GM12878 (cell line): ENCODE measurements around the gene C1QTNF1. TPM values are rescaled to one million over a fixed set of nuclear protein-coding genes. Genes with fewer than 3 reads are reported as not detected.

Experiments used
- ATAC-seq: fragments of 200-7000 bp; cut with Tn5 transposase; 3 replicates; pipeline ENCODE4 v1.9.1; 2020; ENCODE audit warnings: mild to moderate bottlenecking, moderate library complexity
- BruUV-seq: library from RNA; stranded (reverse); fragments of 400-500 nt; replicated peaks from 2 replicates; lab custom pipeline; 2021; lab: Mats Ljungman, UMichigan
- CTCF ChIA-PET: fragments of 300-600 bp; sonication (Branson Sonifier 250); formaldehyde crosslinking; extraction: SDS; loops from one replicate; lab custom pipeline; 2021; ENCODE audit warnings: inconsistent platforms; lab: Yijun Ruan, JAX
- POLR2A ChIA-PET: fragments of 350-600 bp; formaldehyde crosslinking; extraction: SDS; loops from one replicate; lab custom pipeline; 2021; ENCODE audit warnings: inconsistent platforms; lab: Charles Lee
- RAD21 ChIA-PET: fragments of 300-600 bp; sonication (Branson Sonifier 250); formaldehyde crosslinking; loops from one replicate; lab custom pipeline; 2023; ENCODE audit warnings: antibody characterized with exemption; ENCODE audit not compliant: unreplicated experiment; lab: Charles Lee
- SMC1A ChIA-PET: fragments of 300-600 bp; sonication (Branson Sonifier 250); formaldehyde crosslinking; loops from one replicate; lab custom pipeline; 2023; ENCODE audit not compliant: unreplicated experiment, uncharacterized antibody; lab: Charles Lee
- DNase-seq: peaks from one replicate; pipeline ENCODE4 v3.0.0-alpha.2; 2011; ENCODE audit warnings: low read depth, low spot score
- FAIRE-seq: peaks from 3 replicates; lab custom pipeline; 2011; peaks lifted over from hg19 to GRCh38; lab: Jason Lieb, UNC
- H2AFZ ChIP-seq: 2 replicates; pipeline ENCODE4 v1.6.0; 2011; ENCODE audit warnings: low read depth, low read length, control low read depth; ENCODE audit not compliant: control insufficient read depth
- H3K27ac ChIP-seq: 2 replicates; pipeline ENCODE4 v1.5.1; 2011; ENCODE audit warnings: control low read depth; ENCODE audit not compliant: control insufficient read depth, insufficient read depth
- H3K27me3 ChIP-seq, 2 experiments: replicated peaks in 1 of 2; 2 replicates each; pipeline versions ENCODE4 v1.6.0 to v1.6.1; 2011; ENCODE audit warnings: low read length in 1 of 2; ENCODE audit not compliant: control insufficient read depth in 2 of 2, insufficient read depth in 2 of 2
- H3K36me3 ChIP-seq, 2 experiments: 2 replicates each; pipeline ENCODE4 v1.5.1; 2011; ENCODE audit warnings: low read length in 1 of 2; ENCODE audit not compliant: control insufficient read depth in 2 of 2, insufficient read depth in 2 of 2
- H3K4me1 ChIP-seq: 2 replicates; pipeline ENCODE4 v1.6.1; 2011; ENCODE audit warnings: mild to moderate bottlenecking, low read length, moderate library complexity, mixed read lengths; ENCODE audit not compliant: control insufficient read depth, insufficient read depth
- H3K4me2 ChIP-seq: 2 replicates; pipeline ENCODE4 v1.6.0; 2011; ENCODE audit warnings: control low read depth; ENCODE audit not compliant: control insufficient read depth, insufficient read depth
- H3K4me3 ChIP-seq: fragments of 200-600 bp; sonication (generic); 2 replicates; pipeline ENCODE4 v1.5.1; 2016
- H3K79me2 ChIP-seq: 2 replicates; pipeline ENCODE4 v1.6.0; 2011; ENCODE audit warnings: low read length; ENCODE audit not compliant: control insufficient read depth, insufficient read depth
- H3K9ac ChIP-seq: 2 replicates; pipeline ENCODE4 v1.8.0; 2011; ENCODE audit warnings: low read length, control low read depth, mixed read lengths; ENCODE audit not compliant: control insufficient read depth, insufficient read depth
- H3K9me3 ChIP-seq: replicated peaks from 3 replicates; pipeline ENCODE4 v1.5.1; 2011; ENCODE audit warnings: mild to moderate bottlenecking, low read length; ENCODE audit not compliant: control insufficient read depth, insufficient read depth
- H4K20me1 ChIP-seq: 2 replicates; pipeline ENCODE4 v1.6.0; 2011; ENCODE audit not compliant: control insufficient read depth, insufficient read depth
- ASH2L ChIP-seq: fragments of 300-600, 200-600 bp; sonication (generic); IDR thresholded peaks from 2 replicates; pipeline ENCODE4 v1.6.1; 2017; ENCODE audit warnings: low read depth, mild to moderate bottlenecking, borderline replicate concordance
- CHD4 ChIP-seq: fragments of 200-600 bp; sonication (generic); IDR thresholded peaks from 2 replicates; pipeline ENCODE4 v1.6.1; 2016; ENCODE audit warnings: mild to moderate bottlenecking
- CREM ChIP-seq: IDR thresholded peaks from 2 replicates; pipeline ENCODE4 v1.6.1; 2014; ENCODE audit warnings: antibody characterized with exemption, low read depth
- DPF2 ChIP-seq: fragments of 450-650 bp; IDR thresholded peaks from 2 replicates; pipeline ENCODE4 v1.6.1; 2017; ENCODE audit warnings: mild to moderate bottlenecking
- E2F4 ChIP-seq: IDR thresholded peaks from 2 replicates; pipeline ENCODE4 v1.6.1; 2012; ENCODE audit warnings: low read depth, low read length, improper control_type of control experiment
- IRF3 ChIP-seq: fragments of 450-650 bp; IDR thresholded peaks from 2 replicates; pipeline ENCODE4 v1.6.1; 2014; ENCODE audit warnings: mild to moderate bottlenecking
- NFIC ChIP-seq: IDR thresholded peaks from 2 replicates; pipeline ENCODE4 v1.6.1; 2012; ENCODE audit warnings: low read depth, mild to moderate bottlenecking, inconsistent platforms, low read length, moderate library complexity
- RBBP5 ChIP-seq: fragments of 200-600 bp; sonication (generic); conservative IDR thresholded peaks from 2 replicates; pipeline ENCODE4 v1.6.1; 2016
- STAT1 ChIP-seq: fragments of 450-650 bp; conservative IDR thresholded peaks from 2 replicates; pipeline ENCODE4 v1.6.1; 2014; ENCODE audit warnings: antibody characterized with exemption, mild to moderate bottlenecking
- SUZ12 ChIP-seq: fragments of 200-600 bp; sonication (generic); IDR thresholded peaks from one replicate; pipeline ENCODE4 v1.6.1; 2018; ENCODE audit warnings: antibody characterized with exemption, mild to moderate bottlenecking; ENCODE audit not compliant: unreplicated experiment
- TCF7 ChIP-seq: IDR thresholded peaks from 2 replicates; pipeline ENCODE4 v1.6.1; 2014; ENCODE audit warnings: antibody characterized with exemption, borderline replicate concordance
- USF2 ChIP-seq: IDR thresholded peaks from 2 replicates; pipeline ENCODE4 v1.6.1; 2011; ENCODE audit warnings: low read depth, low read length, improper control_type of control experiment, borderline replicate concordance
- WRNIP1 ChIP-seq: IDR thresholded peaks from 2 replicates; pipeline ENCODE4 v1.6.1; 2011; ENCODE audit warnings: low read depth, low read length, improper control_type of control experiment, borderline replicate concordance
- ZNF207 ChIP-seq: fragments of 450-650 bp; IDR thresholded peaks from 2 replicates; pipeline ENCODE4 v1.6.1; 2014; ENCODE audit warnings: antibody characterized with exemption, mild to moderate bottlenecking, borderline replicate concordance
- ZZZ3 ChIP-seq: IDR thresholded peaks from 2 replicates; pipeline ENCODE4 v1.6.1; 2011; ENCODE audit warnings: low read depth; ENCODE audit not compliant: control insufficient read depth, insufficient read length
- WGBS: methylation state at CpG from one replicate; pipeline ENCODE4 v1.1.6; 2016; ENCODE audit warnings: low lambda C conversion rate; ENCODE audit not compliant: insufficient replicate concordance, insufficient coverage; ENCODE audit errors: missing lambda C conversion rate; 5-methylcytosine and 5-hydroxymethylcytosine counted together
- in situ Hi-C: fragments of 300-500 bp; cut with MboI; formaldehyde crosslinking; loops from 9 replicates; pipeline ENCODE4 v1.14.3; 2018; ENCODE audit warnings: mixed read lengths
- intact Hi-C: fragments of 100-400 bp; cut with micrococcal nuclease; formaldehyde crosslinking; loops from one replicate; pipeline ENCODE4 v1.14.2; 2022; ENCODE audit not compliant: unreplicated experiment
- polyA plus RNA-seq, 11 experiments: library from polyadenylated mRNA; depleted of rRNA in 4 of 11; unstranded in 6 of 11; stranded (reverse) in 5 of 11; fragments of >200 nt; fragmentation: Nextera tagmentation in 4 of 11; fragmentation: Illumina TruSeq in 1 of 11; extraction: Ambion mirVana in 4 of 11; extraction: Trizol in 1 of 11; gene quantifications; 1 replicate in 1 of 11; 2 replicates in 10 of 11; pipeline versions ENCODE4 v1.2.1 to v1.2.3, GENCODE V29; 2011 to 2016; ENCODE audit warnings: inconsistent platforms in 2 of 11, missing spikeins in 2 of 11, low read depth in 1 of 11
- total RNA-seq, 4 experiments: library from RNA; depleted of rRNA in 3 of 4; stranded (reverse); fragments of >200 nt in 3 of 4; fragmentation: Illumina TruSeq in 1 of 4; extraction: Trizol in 1 of 4; gene quantifications; 2 replicates each; pipeline versions ENCODE4 v1.2.1 to v1.2.3, GENCODE V29; 2013 to 2021
- TF ChIP-seq, protein P1 (sequence below): IDR thresholded peaks from 2 replicates; pipeline ENCODE4 v1.6.1; 2011; ENCODE audit warnings: borderline replicate concordance, low read depth, mild to moderate bottlenecking, moderate library complexity, low read length; ENCODE audit not compliant: insufficient read depth, poor library complexity, severe bottlenecking
- TF ChIP-seq, protein P2 (sequence below): fragments of 450-650 bp; formaldehyde crosslinking; IDR thresholded peaks from 2 replicates; pipeline ENCODE4 v1.4.0; 2022; ENCODE audit warnings: mild to moderate bottlenecking, moderate library complexity

The C1QTNF1 gene
- total and polyA plus RNA-seq, 10 of the 15 experiments (the other 5 are each of a cell fraction or from before 2014, with no cell fraction given) = 0.05 to 1.1 (median 0.15) TPM; not detected in 4

DNA sequence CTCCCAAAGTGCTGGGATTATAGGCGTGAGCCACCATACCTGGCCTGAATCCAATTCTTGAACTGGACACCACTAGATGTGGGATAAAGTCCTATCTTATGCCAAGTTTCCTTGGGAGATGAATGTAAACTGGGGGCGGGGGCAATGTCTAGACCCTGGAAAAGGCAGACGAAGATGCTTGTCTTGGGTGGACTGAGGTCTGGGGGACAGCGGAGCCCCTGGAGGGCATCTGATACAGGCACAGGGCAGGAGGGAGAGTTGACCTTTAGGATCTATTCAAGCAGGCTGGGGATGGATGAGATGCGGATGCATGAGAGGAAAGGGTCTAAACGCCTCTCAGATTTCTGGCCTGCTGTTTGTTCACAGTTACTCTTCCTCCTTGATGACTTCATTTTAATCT is 11.7 kb downstream of the C1QTNF1 start (continued):
- TF ChIP-seq CHD4 (no peak), ZZZ3 (no peak), USF2 (no peak)

- H3K79me2 ChIP-seq = no peaks in the 10 kb centered on the region
- SMC1A ChIA-PET = interaction anchor here (1.0 kb wide), 1 partner anchor 64 kb away, joined by 3 read pairs; no protein-coding TSS in a partner anchor
- H3K4me3 ChIP-seq = no peak overlapping the region
- no peak overlapping the region for H2AFZ ChIP-seq
- H4K20me1 ChIP-seq = no peaks in the 10 kb centered on the region
- DNase-seq = no peak
- no peak overlapping the region for H3K4me2 ChIP-seq
- CTCF ChIA-PET = interaction anchor here (0.9 to 2.3 kb wide), 3 partner anchors 9 to 29 kb away, joined by 3 to 16 read pairs (median 5); no protein-coding TSS in a partner anchor
- H3K9me3 ChIP-seq = no peaks in the 10 kb centered on the region
- BruUV-seq = no TSS peak
- H3K9ac ChIP-seq = no peak overlapping the region
- H3K27me3 ChIP-seq = no peaks in the 10 kb centered on the region; a peak in 1 of 4 replicates
- no peak for FAIRE-seq
- peaks cover 10% of the 10 kb centered on the region for H3K4me1 ChIP-seq
- H3K36me3 ChIP-seq = no peaks in the 10 kb centered on the region
- RAD21 ChIA-PET = no interaction called here
- in situ Hi-C loops (no loop called here), intact Hi-C loops (no loop called here)
- WGBS = 62% methylated on average over 6 of the region's 6 CpGs
- no peak for ATAC-seq
- POLR2A ChIA-PET = no interaction called here
- no peak overlapping the region for H3K27ac ChIP-seq
- no peak for TF ChIP-seq IRF3
- TF ChIP-seq SUZ12 = no peak
- TF ChIP-seq, protein P1, sequence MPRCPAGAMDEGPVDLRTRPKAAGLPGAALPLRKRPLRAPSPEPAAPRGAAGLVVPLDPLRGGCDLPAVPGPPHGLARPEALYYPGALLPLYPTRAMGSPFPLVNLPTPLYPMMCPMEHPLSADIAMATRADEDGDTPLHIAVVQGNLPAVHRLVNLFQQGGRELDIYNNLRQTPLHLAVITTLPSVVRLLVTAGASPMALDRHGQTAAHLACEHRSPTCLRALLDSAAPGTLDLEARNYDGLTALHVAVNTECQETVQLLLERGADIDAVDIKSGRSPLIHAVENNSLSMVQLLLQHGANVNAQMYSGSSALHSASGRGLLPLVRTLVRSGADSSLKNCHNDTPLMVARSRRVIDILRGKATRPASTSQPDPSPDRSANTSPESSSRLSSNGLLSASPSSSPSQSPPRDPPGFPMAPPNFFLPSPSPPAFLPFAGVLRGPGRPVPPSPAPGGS = no peak
- TF ChIP-seq CREM = no peak
- TF ChIP-seq, protein P2, sequence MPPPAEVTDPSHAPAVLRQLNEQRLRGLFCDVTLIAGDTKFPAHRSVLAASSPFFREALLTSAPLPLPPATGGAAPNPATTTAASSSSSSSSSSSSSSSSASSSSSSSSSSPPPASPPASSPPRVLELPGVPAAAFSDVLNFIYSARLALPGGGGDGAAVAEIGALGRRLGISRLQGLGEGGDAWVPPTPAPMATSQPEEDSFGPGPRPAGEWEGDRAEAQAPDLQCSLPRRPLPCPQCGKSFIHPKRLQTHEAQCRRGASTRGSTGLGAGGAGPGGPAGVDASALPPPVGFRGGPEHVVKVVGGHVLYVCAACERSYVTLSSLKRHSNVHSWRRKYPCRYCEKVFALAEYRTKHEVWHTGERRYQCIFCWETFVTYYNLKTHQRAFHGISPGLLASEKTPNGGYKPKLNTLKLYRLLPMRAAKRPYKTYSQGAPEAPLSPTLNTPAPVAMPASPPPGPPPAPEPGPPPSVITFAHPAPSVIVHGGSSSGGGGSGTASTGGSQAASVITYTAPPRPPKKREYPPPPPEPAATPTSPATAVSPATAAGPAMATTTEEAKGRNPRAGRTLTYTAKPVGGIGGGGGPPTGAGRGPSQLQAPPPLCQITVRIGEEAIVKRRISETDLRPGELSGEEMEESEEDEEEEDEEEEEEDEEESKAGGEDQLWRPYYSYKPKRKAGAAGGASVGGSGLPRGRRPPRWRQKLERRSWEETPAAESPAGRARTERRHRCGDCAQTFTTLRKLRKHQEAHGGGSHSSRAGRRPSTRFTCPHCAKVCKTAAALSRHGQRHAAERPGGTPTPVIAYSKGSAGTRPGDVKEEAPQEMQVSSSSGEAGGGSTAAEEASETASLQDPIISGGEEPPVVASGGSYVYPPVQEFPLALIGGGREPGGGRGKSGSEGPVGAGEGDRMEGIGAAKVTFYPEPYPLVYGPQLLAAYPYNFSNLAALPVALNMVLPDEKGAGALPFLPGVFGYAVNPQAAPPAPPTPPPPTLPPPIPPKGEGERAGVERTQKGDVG (CRISPR knock-in tag) = no peak
- TF ChIP-seq WRNIP1 = no peak
- TF ChIP-seq STAT1 = no peak
- TF ChIP-seq E2F4 = no peak
- no peak for TF ChIP-seq NFIC
- TF ChIP-seq RBBP5 = no peak
- TF ChIP-seq DPF2 = no peak
- no peak for TF ChIP-seq ASH2L
- no peak for TF ChIP-seq TCF7
- TF ChIP-seq ZNF207 = no peak
These were observed 12.2 kb downstream of the C1QTNF1 start for GRCh38 chr17:79036181-79036580.
